Breast epithelium (tissue), 4 donors: ENCODE results near the gene VAMP2. TPM values are rescaled to one million over a fixed set of nuclear protein-coding genes. Genes with fewer than 3 reads are reported as not detected.

ENCODE experiments used
- DNase-seq, 2 donors: peaks; one replicate each; pipeline ENCODE4 v3.0.0-alpha.2; 2019; ENCODE audit warnings: low spot score in 2 of 2
- H3K27ac ChIP-seq, 2 donors: fragments of 200-600 bp; sonication (generic) in 1 of 2; one replicate each; pipeline ENCODE4 v1.5.1; 2016 to 2019; ENCODE audit warnings: mild to moderate bottlenecking in 1 of 2
- H3K27me3 ChIP-seq, 2 donors: fragments of 200-600 bp; sonication (generic) in 1 of 2; one replicate each; pipeline versions ENCODE4 v1.5.1 to v1.6.0; 2017 to 2019; ENCODE audit warnings: control low read depth in 1 of 2, mild to moderate bottlenecking in 1 of 2
- H3K36me3 ChIP-seq: fragments of 200-600 bp; one replicate; pipeline ENCODE4 v1.5.1; 2019
- H3K4me1 ChIP-seq, 2 donors: fragments of 200-600 bp; sonication (generic); one replicate each; pipeline ENCODE4 v1.5.1; 2016 to 2019; ENCODE audit warnings: control low read depth in 1 of 2
- H3K4me3 ChIP-seq, 3 donors: fragments of 200-600 bp; sonication (generic); 1 replicate in 2 of 3; 2 replicates in 1 of 3; pipeline ENCODE4 v1.5.1; 2016 to 2019; ENCODE audit warnings: mild to moderate bottlenecking in 3 of 3, moderate library complexity in 2 of 3
- H3K9me3 ChIP-seq, 2 donors: fragments of 200-600 bp; sonication (generic) in 1 of 2; one replicate each; pipeline ENCODE4 v1.5.1; 2016 to 2019; ENCODE audit warnings: control low read depth in 1 of 2
- CTCF ChIP-seq, 3 donors: fragments of 450-650 bp; IDR thresholded peaks; one replicate each; pipeline ENCODE4 v1.5.1; 2016 to 2017; ENCODE audit warnings: antibody characterized with exemption in 3 of 3, mild to moderate bottlenecking in 3 of 3, moderate library complexity in 3 of 3
- POLR2A ChIP-seq: fragments of 450-650 bp; IDR thresholded peaks from one replicate; pipeline ENCODE4 v1.6.1; 2016; ENCODE audit warnings: antibody characterized with exemption, mild to moderate bottlenecking, moderate library complexity
- POLR2AphosphoS5 ChIP-seq, 3 donors: sonication (generic); formaldehyde crosslinking; IDR thresholded peaks; one replicate each; pipeline ENCODE4 v1.6.1; 2017; ENCODE audit warnings: antibody characterized with exemption in 3 of 3
- intact Hi-C: fragments of 100-400 bp; cut with DNase I; formaldehyde crosslinking; loops from one replicate; pipeline ENCODE4 v1.15.1; 2023; ENCODE audit warnings: low total_unique reads
- total RNA-seq, 3 donors: library from RNA; depleted of rRNA; stranded (reverse); fragments of >200 nt; gene quantifications; one replicate each; pipeline ENCODE4 v1.1.0, GENCODE V29; 2016

Gene VAMP2
- total RNA-seq, 3 donors from 2014 or later: 21.8 to 30.2 (median 28.1) TPM

GRCh38 chr17:8146381-8147140, 16.2 kb downstream of the VAMP2 start:
- peaks cover 53% of the 10 kb centered on the region for H3K36me3 ChIP-seq
- no peaks in the 10 kb centered on the region for H3K9me3 ChIP-seq
- no peaks in the 10 kb centered on the region for H3K27me3 ChIP-seq
- peak in 1 of 3 donors; percentile 18 for TF ChIP-seq POLR2AphosphoS5 (IDR thresholded peaks at IDR 0.05)
- TF ChIP-seq CTCF (IDR thresholded peaks at IDR 0.05): no peak
- no peak for TF ChIP-seq POLR2A
- H3K4me3 ChIP-seq: no peak overlapping the region
- peak overlapping the region; percentile 65 to 99 for H3K27ac ChIP-seq
- intact Hi-C loops: no loop called here
- no peak for DNase-seq
- H3K4me1 ChIP-seq: peaks cover 5 to 6% of the 10 kb centered on the region in 2 donors

- no peaks in the 10 kb centered on the region for H3K27me3 ChIP-seq
- no peak for DNase-seq
- H3K36me3 ChIP-seq: peaks cover 53% of the 10 kb centered on the region
- intact Hi-C loops: no loop called here
- no peak overlapping the region for H3K4me3 ChIP-seq
- peak overlapping the region; percentile 65 to 99 for H3K27ac ChIP-seq
- H3K9me3 ChIP-seq: no peaks in the 10 kb centered on the region
- TF ChIP-seq CTCF (IDR thresholded peaks at IDR 0.05) (no peak), POLR2AphosphoS5 (IDR thresholded peaks at IDR 0.05) (peak in 1 of 3 donors; percentile 3)
- peaks cover 3 to 5% of the 10 kb centered on the region in 2 donors for H3K4me1 ChIP-seq
Observed at GRCh38 chr17:8145811-8146210, 16.9 kb downstream of the VAMP2 start.

- no peaks in the 10 kb centered on the region for H3K4me1 ChIP-seq
Observed at GRCh38 chr17:8144401-8145231, 18.1 kb downstream of the VAMP2 start.

GRCh38 chr17:8143581-8144400, 19.0 kb downstream of the VAMP2 start:
- peak overlapping the region; percentile 46 to 70 for H3K27ac ChIP-seq
- DNase-seq: peak in 1 of 2 donors; percentile 54

More at GRCh38 chr17:8144401-8145231, 18.1 kb downstream of the VAMP2 start:
- DNase-seq: no peak
- Histone ChIP-seq H3K4me3 (no peak overlapping the region), H3K27ac (peak overlapping the region; percentile 25 to 55), H3K36me3 (peaks cover 52% of the 10 kb centered on the region), H3K27me3 (no peaks in the 10 kb centered on the region), H3K9me3 (no peaks in the 10 kb centered on the region)
- intact Hi-C loops: no loop called here
- TF ChIP-seq CTCF (IDR thresholded peaks at IDR 0.05): no peak
- no peak for TF ChIP-seq POLR2A
- TF ChIP-seq POLR2AphosphoS5 (IDR thresholded peaks at IDR 0.05): no peak

More at GRCh38 chr17:8143581-8144400, 19.0 kb downstream of the VAMP2 start:
- Histone ChIP-seq H3K27me3 (no peaks in the 10 kb centered on the region), H3K4me3 (no peak overlapping the region), H3K9me3 (no peaks in the 10 kb centered on the region), H3K4me1 (no peaks in the 10 kb centered on the region), H3K36me3 (peaks cover 49% of the 10 kb centered on the region)
- no peak for TF ChIP-seq CTCF (IDR thresholded peaks at IDR 0.05)
- intact Hi-C loops: no loop called here
